ENCODE results near the gene LHX8.

DNA sequence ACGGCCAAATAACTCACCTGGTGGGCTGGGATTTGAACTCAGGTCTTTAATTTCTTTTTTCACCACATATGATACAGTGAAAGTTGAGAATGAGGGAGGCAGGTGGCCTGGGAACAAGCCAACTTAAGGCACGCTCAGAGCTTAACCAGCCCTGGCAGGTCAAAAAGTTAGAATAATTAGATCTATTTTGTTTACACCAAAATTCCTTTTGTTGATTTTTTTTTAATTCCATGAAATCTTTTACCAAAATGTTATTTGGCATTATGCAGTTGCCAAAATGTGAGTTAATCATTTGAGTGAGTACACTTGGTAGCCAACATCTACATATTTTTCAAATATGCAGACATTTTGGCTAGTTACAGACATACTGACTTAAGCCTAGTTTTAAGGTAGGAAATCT is 36.8 kb downstream of the LHX8 start:
- TF ChIP-seq, protein P1, sequence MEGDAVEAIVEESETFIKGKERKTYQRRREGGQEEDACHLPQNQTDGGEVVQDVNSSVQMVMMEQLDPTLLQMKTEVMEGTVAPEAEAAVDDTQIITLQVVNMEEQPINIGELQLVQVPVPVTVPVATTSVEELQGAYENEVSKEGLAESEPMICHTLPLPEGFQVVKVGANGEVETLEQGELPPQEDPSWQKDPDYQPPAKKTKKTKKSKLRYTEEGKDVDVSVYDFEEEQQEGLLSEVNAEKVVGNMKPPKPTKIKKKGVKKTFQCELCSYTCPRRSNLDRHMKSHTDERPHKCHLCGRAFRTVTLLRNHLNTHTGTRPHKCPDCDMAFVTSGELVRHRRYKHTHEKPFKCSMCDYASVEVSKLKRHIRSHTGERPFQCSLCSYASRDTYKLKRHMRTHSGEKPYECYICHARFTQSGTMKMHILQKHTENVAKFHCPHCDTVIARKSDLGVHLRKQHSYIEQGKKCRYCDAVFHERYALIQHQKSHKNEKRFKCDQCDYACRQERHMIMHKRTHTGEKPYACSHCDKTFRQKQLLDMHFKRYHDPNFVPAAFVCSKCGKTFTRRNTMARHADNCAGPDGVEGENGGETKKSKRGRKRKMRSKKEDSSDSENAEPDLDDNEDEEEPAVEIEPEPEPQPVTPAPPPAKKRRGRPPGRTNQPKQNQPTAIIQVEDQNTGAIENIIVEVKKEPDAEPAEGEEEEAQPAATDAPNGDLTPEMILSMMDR (IDR thresholded peaks at IDR 0.05; ENCODE audit: extremely low read depth in 1 of 2, insufficient read depth in 1 of 2, low read depth in 1 of 2, low read length in 2 of 2) = no peak
- no peak for TF ChIP-seq POLR2A (IDR thresholded peaks at IDR 0.05; ENCODE audit: low read depth, low read length)
- no peak for TF ChIP-seq EZH2 (IDR thresholded peaks at IDR 0.05; ENCODE audit: borderline replicate concordance, low read depth, low read length, severe bottlenecking)
- no peak for TF ChIP-seq MYC (IDR thresholded peaks at IDR 0.05; ENCODE audit: low read depth, low read length)
- TF ChIP-seq JUN (IDR thresholded peaks at IDR 0.05; ENCODE audit: borderline replicate concordance, insufficient read depth, insufficient read length, low read depth) = no peak
- TF ChIP-seq POLR2AphosphoS5 (IDR thresholded peaks at IDR 0.05; ENCODE audit: insufficient read depth, low read depth, low read length) = no peak
- no peak for TF ChIP-seq GATA2 (IDR thresholded peaks at IDR 0.05; ENCODE audit: insufficient read depth, insufficient read length, low read depth, low read length)
- TF ChIP-seq, protein P2, sequence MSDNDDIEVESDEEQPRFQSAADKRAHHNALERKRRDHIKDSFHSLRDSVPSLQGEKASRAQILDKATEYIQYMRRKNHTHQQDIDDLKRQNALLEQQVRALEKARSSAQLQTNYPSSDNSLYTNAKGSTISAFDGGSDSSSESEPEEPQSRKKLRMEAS (IDR thresholded peaks at IDR 0.05; ENCODE audit: insufficient read depth, insufficient read length) = no peak
- no peak for TF ChIP-seq FOS (IDR thresholded peaks at IDR 0.05; ENCODE audit: borderline replicate concordance, insufficient read depth, low read length)
